Esophagus muscularis mucosa (tissue), 4 donors: Measurements from ENCODE around the gene ZC3H12C. TPM values are rescaled to one million over a fixed set of nuclear protein-coding genes. Genes with fewer than 3 reads are reported as not detected.

ENCODE experiments used
- DNase-seq: peaks from one replicate; pipeline ENCODE4 v3.0.0-alpha.2; 2017; ENCODE audit errors: extremely low spot score
- H3K27ac ChIP-seq, 4 donors: fragments of 200-600 bp; sonication (generic); replicated peaks in 1 of 4; 1 replicate in 3 of 4; 2 replicates in 1 of 4; pipeline ENCODE4 v1.5.1; 2016 to 2019; ENCODE audit warnings: mild to moderate bottlenecking in 1 of 4
- H3K27me3 ChIP-seq, 4 donors: fragments of 200-600 bp; sonication (generic); one replicate each; pipeline versions ENCODE4 v1.5.1 to v1.6.0; 2016 to 2019
- H3K36me3 ChIP-seq, 4 donors: fragments of 200-600 bp; sonication (generic); one replicate each; pipeline ENCODE4 v1.5.1; 2016 to 2019
- H3K4me1 ChIP-seq, 4 donors: fragments of 200-600 bp; sonication (generic); one replicate each; pipeline ENCODE4 v1.5.1; 2016 to 2019
- H3K4me3 ChIP-seq, 4 donors: fragments of 200-600 bp; sonication (generic); 1 replicate in 2 of 4; 2 replicates in 2 of 4; pipeline ENCODE4 v1.5.1; 2016 to 2019; ENCODE audit warnings: mild to moderate bottlenecking in 4 of 4, moderate library complexity in 1 of 4
- H3K9me3 ChIP-seq, 4 donors: fragments of 200-600 bp; sonication (generic); 1 replicate in 3 of 4; 2 replicates in 1 of 4; pipeline ENCODE4 v1.5.1; 2016 to 2019
- EP300 ChIP-seq: sonication (generic); formaldehyde crosslinking; IDR thresholded peaks from one replicate; pipeline ENCODE4 v1.6.1; 2017; ENCODE audit warnings: antibody characterized with exemption
- POLR2A ChIP-seq: fragments of 450-650 bp; IDR thresholded peaks from one replicate; pipeline ENCODE4 v1.6.1; 2017; ENCODE audit warnings: antibody characterized with exemption, moderate library complexity, mild to moderate bottlenecking, low read depth
- POLR2AphosphoS5 ChIP-seq, 2 donors: sonication (generic); formaldehyde crosslinking; IDR thresholded peaks; one replicate each; pipeline ENCODE4 v1.6.1; 2017; ENCODE audit warnings: antibody characterized with exemption in 2 of 2
- WGBS: methylation state at CpG from one replicate; pipeline ENCODE4 v1.1.5; 2018; 5-methylcytosine and 5-hydroxymethylcytosine counted together
- intact Hi-C: fragments of 100-400 bp; cut with DNase I; formaldehyde crosslinking; loops from one replicate; pipeline ENCODE4 v1.15.1; 2023
- total RNA-seq, 4 donors: library from RNA; depleted of rRNA; stranded (reverse); fragments of >200 nt; gene quantifications; one replicate each; pipeline versions ENCODE4 v1.1.0 to v1.2.1, GENCODE V29; 2016
- TF ChIP-seq, protein P1 (sequence below), 3 experiments: fragments of 200-600 bp in 2 of 3; fragments of 450-650 bp in 1 of 3; sonication (generic) in 2 of 3; IDR thresholded peaks; one replicate each; pipeline ENCODE4 v1.5.1; 2017 to 2019; ENCODE audit warnings: antibody characterized with exemption in 3 of 3, mild to moderate bottlenecking in 2 of 3, moderate library complexity in 1 of 3

ZC3H12C gene
- total RNA-seq, 4 donors from 2014 or later = 21.9 to 33.6 (median 24.4) TPM

DNA sequence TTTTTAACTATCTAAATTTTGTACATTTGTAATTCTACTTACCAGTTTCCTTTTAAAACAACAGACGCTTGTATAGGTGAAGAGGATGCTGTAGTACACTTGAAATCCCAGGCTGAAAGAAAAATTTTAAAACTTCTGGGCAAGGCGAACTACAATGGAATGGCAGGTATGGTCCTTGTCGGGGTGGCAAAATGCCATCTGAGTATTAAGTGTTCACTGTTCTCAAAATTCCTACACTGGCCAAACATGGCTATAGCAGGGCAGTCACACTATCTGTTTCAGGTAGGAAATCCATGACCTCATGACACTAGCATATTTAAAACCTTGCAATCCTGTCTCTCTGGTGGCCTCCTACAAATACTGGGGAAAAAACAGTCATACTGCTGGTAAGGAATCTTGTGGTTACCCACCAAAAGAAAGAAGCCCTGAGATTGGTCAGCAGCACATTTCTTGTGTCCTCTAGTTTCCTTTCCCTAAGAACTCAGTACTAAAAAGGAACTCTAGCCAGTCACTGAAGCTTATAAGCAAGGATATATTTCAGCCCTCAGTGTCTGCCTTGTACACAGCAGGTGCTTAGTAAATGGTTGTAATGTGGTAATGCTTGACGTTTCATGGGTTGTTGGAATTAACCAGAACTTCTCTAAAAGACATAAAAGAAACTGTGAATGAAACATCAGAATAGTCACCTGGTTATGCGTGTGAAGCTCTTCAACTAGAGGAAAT lies 5.2 kb upstream of the ZC3H12C start:
- 90% methylated on average over 5 of the region's 5 CpGs for WGBS
- no peak for TF ChIP-seq EP300
- TF ChIP-seq POLR2AphosphoS5 (IDR thresholded peaks at IDR 0.05) = no peak
- intact Hi-C loops = no loop called here

DNA sequence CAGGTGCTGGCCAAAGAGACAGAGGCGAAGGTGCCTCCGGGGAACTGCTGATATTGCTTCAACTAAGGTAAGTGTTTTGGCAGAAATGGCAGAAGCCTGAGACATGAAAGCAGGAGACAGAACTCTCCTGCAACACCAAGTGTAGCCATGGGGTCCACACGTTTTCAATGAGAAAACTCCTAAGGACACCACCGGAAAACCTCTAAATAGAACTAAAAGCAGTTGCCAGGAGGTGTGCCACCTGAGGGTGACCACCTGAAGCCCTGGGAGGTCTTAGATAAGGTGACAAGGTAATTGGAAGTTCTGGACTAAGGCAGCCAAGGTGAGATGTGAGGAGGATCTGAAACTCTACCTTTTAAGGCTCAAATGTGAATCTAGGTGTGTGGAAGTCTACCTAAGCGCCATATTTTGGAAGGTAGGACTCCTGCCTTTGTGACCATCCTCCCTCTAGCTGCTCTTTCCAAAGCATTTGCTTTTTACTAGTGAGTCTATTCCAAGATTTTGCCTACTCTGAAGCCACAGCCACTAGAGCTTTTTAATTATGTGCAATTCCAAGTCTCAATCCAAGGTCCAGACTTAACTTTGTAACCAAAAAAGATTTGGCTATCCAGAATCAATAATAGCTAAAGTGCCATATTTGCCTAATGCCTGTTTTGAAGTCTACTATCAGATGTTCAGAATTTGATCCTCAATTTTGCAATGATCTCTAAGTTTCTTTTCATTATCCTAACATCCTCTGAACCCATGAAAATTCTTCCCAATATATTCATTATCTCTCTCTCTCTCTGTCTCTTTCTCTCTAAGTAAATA lies 4.5 kb upstream of the ZC3H12C start:
- DNase-seq = no peak
- 96% methylated on average over 5 of the region's 5 CpGs for WGBS
- Histone ChIP-seq H3K27me3 (no peaks in the 10 kb centered on the region), H3K36me3 (no peaks in the 10 kb centered on the region), H3K9me3 (no peaks in the 10 kb centered on the region), H3K27ac (no peak overlapping the region), H3K4me3 (no peak overlapping the region), H3K4me1 (peaks cover 7 to 20% (median 17%) of the 10 kb centered on the region in 4 donors)
- intact Hi-C loops = no loop called here
- no peak for TF ChIP-seq POLR2A
- TF ChIP-seq, protein P1, sequence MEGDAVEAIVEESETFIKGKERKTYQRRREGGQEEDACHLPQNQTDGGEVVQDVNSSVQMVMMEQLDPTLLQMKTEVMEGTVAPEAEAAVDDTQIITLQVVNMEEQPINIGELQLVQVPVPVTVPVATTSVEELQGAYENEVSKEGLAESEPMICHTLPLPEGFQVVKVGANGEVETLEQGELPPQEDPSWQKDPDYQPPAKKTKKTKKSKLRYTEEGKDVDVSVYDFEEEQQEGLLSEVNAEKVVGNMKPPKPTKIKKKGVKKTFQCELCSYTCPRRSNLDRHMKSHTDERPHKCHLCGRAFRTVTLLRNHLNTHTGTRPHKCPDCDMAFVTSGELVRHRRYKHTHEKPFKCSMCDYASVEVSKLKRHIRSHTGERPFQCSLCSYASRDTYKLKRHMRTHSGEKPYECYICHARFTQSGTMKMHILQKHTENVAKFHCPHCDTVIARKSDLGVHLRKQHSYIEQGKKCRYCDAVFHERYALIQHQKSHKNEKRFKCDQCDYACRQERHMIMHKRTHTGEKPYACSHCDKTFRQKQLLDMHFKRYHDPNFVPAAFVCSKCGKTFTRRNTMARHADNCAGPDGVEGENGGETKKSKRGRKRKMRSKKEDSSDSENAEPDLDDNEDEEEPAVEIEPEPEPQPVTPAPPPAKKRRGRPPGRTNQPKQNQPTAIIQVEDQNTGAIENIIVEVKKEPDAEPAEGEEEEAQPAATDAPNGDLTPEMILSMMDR (IDR thresholded peaks at IDR 0.05) = no peak
- TF ChIP-seq POLR2AphosphoS5 (IDR thresholded peaks at IDR 0.05) = no peak
- TF ChIP-seq EP300 = no peak

More for the DNA sequence above, 5.2 kb upstream of the ZC3H12C start:
- peaks cover 7 to 20% (median 17%) of the 10 kb centered on the region in 4 donors for H3K4me1 ChIP-seq
- DNase-seq = no peak
- H3K9me3 ChIP-seq = no peaks in the 10 kb centered on the region
- no peak overlapping the region for H3K4me3 ChIP-seq
- H3K36me3 ChIP-seq = no peaks in the 10 kb centered on the region
- H3K27me3 ChIP-seq = no peaks in the 10 kb centered on the region
- H3K27ac ChIP-seq = no peak overlapping the region

DNA sequence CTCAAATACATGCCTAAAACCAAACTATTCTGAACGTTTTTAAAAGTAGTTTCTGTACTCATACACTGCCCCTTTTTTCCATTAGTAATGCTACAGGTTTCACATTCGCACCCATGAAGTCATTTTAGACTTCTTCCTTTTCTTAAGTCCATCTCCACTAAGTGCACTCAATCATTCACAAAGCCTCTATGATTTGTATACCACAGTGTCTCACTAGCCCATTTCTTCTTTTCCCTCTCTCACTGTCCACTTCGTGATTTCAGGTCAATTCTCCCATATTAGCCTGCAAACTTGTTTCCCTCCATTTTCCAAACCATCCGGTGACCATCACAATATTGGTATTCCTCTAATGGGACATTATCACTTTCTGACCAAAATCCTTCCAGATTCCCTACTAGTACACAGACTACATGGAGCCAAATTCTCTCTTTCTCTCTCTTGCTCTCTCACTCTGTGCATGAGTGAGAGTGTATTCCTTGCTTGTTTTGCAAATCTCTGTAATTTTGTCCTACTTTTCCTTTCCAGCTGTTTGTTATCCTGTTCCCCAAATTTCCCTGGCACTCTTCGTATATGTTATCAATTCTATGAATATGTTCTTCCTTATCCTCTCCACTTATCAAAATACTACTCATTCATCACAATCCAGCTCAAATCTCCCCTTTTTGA lies 3.4 kb upstream of the ZC3H12C start:
- WGBS = 87% methylated on average over 5 of the region's 5 CpGs
- intact Hi-C loops = loop anchor here (10.0 kb wide), 1 partner anchor 95 kb away; no protein-coding TSS in a partner anchor

DNA sequence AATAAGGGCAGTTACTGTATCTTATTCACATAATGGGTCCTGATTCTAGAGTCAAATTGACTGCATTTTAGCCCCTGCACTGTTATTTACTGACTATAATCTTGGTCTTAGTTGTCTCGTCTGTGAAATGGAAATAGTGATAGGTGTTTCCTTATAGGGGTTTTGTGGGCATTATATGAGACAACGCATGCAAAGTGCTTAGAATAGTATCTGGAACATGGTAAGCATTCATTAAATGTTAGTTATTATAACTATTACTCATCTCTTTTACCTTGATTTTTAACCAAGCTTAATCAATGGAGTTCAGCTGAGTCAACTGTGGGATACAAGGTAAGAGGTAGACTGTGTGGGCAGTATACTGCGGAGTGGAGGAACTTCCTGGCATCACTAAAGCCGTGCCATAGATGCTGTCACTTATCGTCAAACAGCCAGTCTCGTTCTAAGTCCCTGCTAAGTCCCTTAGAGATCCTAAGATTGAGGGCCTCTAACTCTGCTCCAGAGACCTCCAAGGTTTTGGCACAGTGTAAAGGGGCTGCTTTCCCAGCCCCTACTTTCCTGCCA lies 2.6 kb upstream of the ZC3H12C start:
- H3K4me1 ChIP-seq = peaks cover 19 to 29% (median 25%) of the 10 kb centered on the region in 4 donors
- H3K36me3 ChIP-seq = no peaks in the 10 kb centered on the region
- no peak for DNase-seq
- no peak overlapping the region for H3K4me3 ChIP-seq
- TF ChIP-seq POLR2AphosphoS5 (IDR thresholded peaks at IDR 0.05) (no peak), EP300 (no peak), POLR2A (no peak)
- TF ChIP-seq, protein P1 (IDR thresholded peaks at IDR 0.05) = no peak
- 79% methylated on average over 6 of the region's 6 CpGs for WGBS
- H3K27me3 ChIP-seq = no peaks in the 10 kb centered on the region
- H3K27ac ChIP-seq = no peak overlapping the region
- intact Hi-C loops = loop anchor here (10.0 kb wide), 1 partner anchor 96 kb away; no protein-coding TSS in a partner anchor
- H3K9me3 ChIP-seq = no peaks in the 10 kb centered on the region

More for the DNA sequence above, 3.4 kb upstream of the ZC3H12C start:
- no peaks in the 10 kb centered on the region for H3K36me3 ChIP-seq
- no peak for TF ChIP-seq EP300
- TF ChIP-seq, protein P1 (IDR thresholded peaks at IDR 0.05) = no peak
- no peak for TF ChIP-seq POLR2AphosphoS5 (IDR thresholded peaks at IDR 0.05)
- TF ChIP-seq POLR2A = no peak
- H3K4me1 ChIP-seq = peaks cover 14 to 28% (median 23%) of the 10 kb centered on the region in 4 donors
- no peaks in the 10 kb centered on the region for H3K9me3 ChIP-seq
- H3K27me3 ChIP-seq = no peaks in the 10 kb centered on the region
- H3K27ac ChIP-seq = no peak overlapping the region
- H3K4me3 ChIP-seq = no peak overlapping the region
- DNase-seq = no peak
